ENCODE measurements around the gene LRRN4. TPM values are rescaled to one million over a fixed set of nuclear protein-coding genes. Genes with fewer than 3 reads are reported as not detected.

Gene LRRN4
- total RNA-seq, 4 donors from 2014 or later: not detected

DNA sequence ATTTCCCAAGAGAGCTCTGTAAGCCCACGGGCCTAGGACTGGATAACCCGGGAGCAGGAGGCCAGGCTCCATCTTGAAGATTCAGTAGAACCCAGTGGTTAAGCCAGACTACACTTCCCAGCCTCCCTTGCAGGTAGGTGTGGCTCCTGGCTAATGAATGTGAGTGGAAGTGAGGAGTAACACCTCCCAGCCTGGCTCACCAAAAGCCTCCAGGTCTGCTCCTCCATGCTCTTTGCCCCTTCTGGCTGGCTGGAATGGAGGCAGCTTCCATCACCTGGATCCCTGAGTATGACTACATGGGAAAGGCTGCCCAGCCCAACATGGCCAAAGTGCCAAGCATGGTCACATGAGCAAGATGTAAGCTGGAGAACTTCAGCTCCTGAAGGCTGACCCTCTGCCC lies 9.7 kb downstream of the LRRN4 start:
- Histone ChIP-seq H3K9me3 (no peaks in the 10 kb centered on the region), H3K27me3 (no peaks in the 10 kb centered on the region), H3K27ac (no peak overlapping the region), H3K36me3 (peaks cover 0 to 29% (median 0%) of the 10 kb centered on the region in 3 donors), H3K4me3 (no peak overlapping the region), H3K4me1 (no peaks in the 10 kb centered on the region)
- DNase-seq: no peak
- no peak for TF ChIP-seq POLR2A (IDR thresholded peaks at IDR 0.05)
- TF ChIP-seq, protein P1, sequence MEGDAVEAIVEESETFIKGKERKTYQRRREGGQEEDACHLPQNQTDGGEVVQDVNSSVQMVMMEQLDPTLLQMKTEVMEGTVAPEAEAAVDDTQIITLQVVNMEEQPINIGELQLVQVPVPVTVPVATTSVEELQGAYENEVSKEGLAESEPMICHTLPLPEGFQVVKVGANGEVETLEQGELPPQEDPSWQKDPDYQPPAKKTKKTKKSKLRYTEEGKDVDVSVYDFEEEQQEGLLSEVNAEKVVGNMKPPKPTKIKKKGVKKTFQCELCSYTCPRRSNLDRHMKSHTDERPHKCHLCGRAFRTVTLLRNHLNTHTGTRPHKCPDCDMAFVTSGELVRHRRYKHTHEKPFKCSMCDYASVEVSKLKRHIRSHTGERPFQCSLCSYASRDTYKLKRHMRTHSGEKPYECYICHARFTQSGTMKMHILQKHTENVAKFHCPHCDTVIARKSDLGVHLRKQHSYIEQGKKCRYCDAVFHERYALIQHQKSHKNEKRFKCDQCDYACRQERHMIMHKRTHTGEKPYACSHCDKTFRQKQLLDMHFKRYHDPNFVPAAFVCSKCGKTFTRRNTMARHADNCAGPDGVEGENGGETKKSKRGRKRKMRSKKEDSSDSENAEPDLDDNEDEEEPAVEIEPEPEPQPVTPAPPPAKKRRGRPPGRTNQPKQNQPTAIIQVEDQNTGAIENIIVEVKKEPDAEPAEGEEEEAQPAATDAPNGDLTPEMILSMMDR (IDR thresholded peaks at IDR 0.05): no peak

DNA sequence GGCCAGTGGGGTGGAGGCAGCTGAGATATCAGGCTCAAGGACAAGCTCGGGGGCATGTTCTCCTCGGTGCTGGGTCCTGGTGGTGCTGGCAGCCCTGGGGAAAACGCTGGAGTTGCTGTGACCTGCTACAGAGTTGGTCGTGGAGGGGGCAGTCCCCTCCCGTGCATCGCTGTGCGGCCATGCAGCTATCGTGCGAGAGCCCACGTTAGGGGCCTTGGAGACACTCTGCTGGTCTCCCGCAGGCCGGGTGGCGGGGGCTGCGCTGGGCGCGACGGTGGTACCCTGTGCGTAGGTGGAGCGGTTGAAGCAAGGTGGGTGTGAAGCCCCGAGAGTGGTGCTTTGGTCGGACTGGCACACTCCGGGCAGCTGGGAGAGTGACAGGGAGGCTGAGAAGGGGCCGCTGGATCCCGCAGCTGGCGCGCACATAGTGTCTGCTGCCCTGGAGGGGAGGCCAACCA lies 12.0 kb downstream of the LRRN4 start:
- DNase-seq: no peak
- TF ChIP-seq POLR2A (IDR thresholded peaks at IDR 0.05): no peak
- TF ChIP-seq, protein P1 (IDR thresholded peaks at IDR 0.05): no peak
- no peak overlapping the region for H3K27ac ChIP-seq
- no peaks in the 10 kb centered on the region for H3K9me3 ChIP-seq
- H3K36me3 ChIP-seq: peaks cover 0 to 51% (median 0%) of the 10 kb centered on the region in 3 donors
- H3K4me3 ChIP-seq: no peak overlapping the region
- H3K27me3 ChIP-seq: no peaks in the 10 kb centered on the region
- no peaks in the 10 kb centered on the region for H3K4me1 ChIP-seq

DNA sequence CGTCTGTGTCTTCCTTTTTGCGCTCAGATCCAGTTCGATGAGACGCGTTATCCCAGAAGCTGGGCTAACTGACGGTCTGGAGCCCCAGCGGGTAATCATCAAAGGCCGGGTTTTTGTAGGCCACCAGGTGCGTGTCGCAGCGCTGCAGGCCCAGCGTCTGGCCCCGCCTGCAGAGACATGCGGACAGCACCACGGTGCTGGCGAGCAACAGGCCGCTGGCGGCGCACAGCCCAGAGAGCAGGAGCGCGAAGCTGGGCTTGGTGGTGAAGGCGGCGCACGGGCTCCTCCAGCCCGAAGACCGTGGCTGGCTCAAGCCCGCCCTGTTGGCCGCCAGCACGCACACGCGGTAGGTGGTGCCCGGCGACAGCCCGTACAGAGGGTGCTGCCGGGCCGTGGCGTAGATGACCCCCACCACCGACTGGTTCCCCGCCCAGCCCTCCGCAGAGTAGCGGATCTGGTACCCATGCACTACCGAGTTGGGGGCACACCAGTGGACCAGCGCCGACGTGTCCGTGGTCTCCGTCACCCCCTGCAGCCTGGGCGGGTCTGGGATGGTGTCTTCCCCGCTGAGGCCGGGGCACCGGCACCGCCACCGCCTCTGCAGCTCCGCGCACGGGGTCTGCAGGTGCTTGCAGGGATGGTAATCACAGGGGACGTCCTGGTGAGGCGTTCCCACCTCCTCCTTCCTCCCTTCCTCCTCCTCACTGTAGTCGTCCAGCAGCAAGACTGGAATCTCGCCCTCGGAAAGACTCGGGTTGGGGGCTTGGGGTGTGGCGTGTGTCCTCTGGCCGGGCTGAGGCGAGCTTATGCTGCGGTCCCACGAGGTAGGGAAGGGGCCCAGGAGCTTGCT lies 12.7 kb downstream of the LRRN4 start:
- TF ChIP-seq, protein P1 (IDR thresholded peaks at IDR 0.05): no peak
- no peak for TF ChIP-seq POLR2A (IDR thresholded peaks at IDR 0.05)
- Histone ChIP-seq H3K27ac (no peak overlapping the region), H3K27me3 (no peaks in the 10 kb centered on the region), H3K4me3 (no peak overlapping the region), H3K36me3 (peaks cover 0 to 58% (median 0%) of the 10 kb centered on the region in 3 donors), H3K9me3 (no peaks in the 10 kb centered on the region), H3K4me1 (no peaks in the 10 kb centered on the region)
- no peak for DNase-seq

DNA sequence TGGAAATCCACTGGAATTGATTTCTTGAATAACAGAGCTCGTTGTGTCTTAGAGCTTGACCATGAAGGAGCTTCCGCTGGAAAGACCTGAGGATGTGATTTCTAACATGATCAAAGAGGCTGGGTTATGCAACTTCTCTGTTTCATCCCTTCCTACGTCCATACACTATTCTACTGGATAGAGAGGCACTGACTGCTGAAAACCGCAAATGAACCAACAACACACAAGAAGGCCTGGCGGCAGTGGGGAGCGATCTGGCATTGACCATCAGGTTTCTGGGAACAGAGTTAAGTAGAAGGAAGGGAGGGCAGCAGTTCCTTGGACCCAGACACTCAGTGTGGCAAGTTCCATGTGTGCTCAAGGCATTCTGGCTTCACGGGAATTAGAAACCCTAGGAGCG lies 13.3 kb downstream of the LRRN4 start:
- Histone ChIP-seq H3K9me3 (no peaks in the 10 kb centered on the region), H3K36me3 (peaks cover 0 to 64% (median 0%) of the 10 kb centered on the region in 3 donors)
- DNase-seq: no peak

DNA sequence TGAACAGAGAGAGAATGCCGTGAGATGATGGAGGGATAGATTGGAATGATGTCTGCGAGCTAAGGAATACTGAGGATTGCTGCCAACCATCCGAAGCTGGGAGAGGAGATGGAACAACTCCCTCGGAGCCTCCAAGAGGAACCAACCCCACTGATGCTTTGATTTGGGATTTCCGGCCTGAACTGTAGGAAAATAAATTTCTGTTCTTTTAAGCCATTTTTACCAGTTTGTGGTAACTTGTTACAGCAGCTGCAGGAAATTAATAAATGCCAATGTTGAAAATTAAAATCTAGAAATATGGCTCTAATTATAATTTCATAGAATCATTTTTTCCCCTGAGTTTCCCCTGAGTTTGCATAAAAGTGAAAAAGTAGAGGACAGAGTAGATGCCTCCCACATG lies 14.1 kb downstream of the LRRN4 start:
- Histone ChIP-seq H3K4me3 (no peak overlapping the region), H3K36me3 (peaks cover 0 to 72% (median 0%) of the 10 kb centered on the region in 3 donors), H3K27ac (no peak overlapping the region), H3K9me3 (no peaks in the 10 kb centered on the region), H3K4me1 (no peaks in the 10 kb centered on the region), H3K27me3 (no peaks in the 10 kb centered on the region)
- no peak for TF ChIP-seq POLR2A (IDR thresholded peaks at IDR 0.05)
- TF ChIP-seq, protein P1 (IDR thresholded peaks at IDR 0.05): no peak
- no peak for DNase-seq

More for the DNA sequence above, 13.3 kb downstream of the LRRN4 start:
- TF ChIP-seq, protein P1 (IDR thresholded peaks at IDR 0.05): no peak
- TF ChIP-seq POLR2A (IDR thresholded peaks at IDR 0.05): no peak
- no peak overlapping the region for H3K4me3 ChIP-seq
- no peaks in the 10 kb centered on the region for H3K4me1 ChIP-seq
- no peaks in the 10 kb centered on the region for H3K27me3 ChIP-seq
- no peak overlapping the region for H3K27ac ChIP-seq
